H54 (cell line): Measurements from ENCODE around the gene LAMA3.

ENCODE experiments used
- DNase-seq: peaks from one replicate; pipeline ENCODE4 v3.0.0; 2011; ENCODE audit warnings: low spot score, mixed read lengths; ENCODE audit not compliant: insufficient read length
- FAIRE-seq: peaks from 3 replicates; lab custom pipeline; 2011; peaks lifted over from hg19 to GRCh38; lab: Jason Lieb, UNC
- POLR2A ChIP-seq: IDR thresholded peaks from 2 replicates; pipeline ENCODE4 v1.6.1; 2011; ENCODE audit warnings: low read depth, mild to moderate bottlenecking, low read length

The LAMA3 gene

GRCh38 chr18:24000613-24001490 is 311.6 kb downstream of the LAMA3 start:
- FAIRE-seq = no peak
- no peak for TF ChIP-seq POLR2A
- no peak for DNase-seq

GRCh38 chr18:24002479-24002878 is 313.2 kb downstream of the LAMA3 start:
- DNase-seq (no peak), FAIRE-seq (no peak)
- TF ChIP-seq POLR2A = no peak

- DNase-seq (no peak), FAIRE-seq (no peak)
- TF ChIP-seq POLR2A = no peak
Measured at GRCh38 chr18:24003288-24003687, 314.0 kb downstream of the LAMA3 start.

- FAIRE-seq = no peak
- no peak for DNase-seq
- TF ChIP-seq POLR2A = no peak
Measured at GRCh38 chr18:24003903-24004640, 314.8 kb downstream of the LAMA3 start.
